ENCODE measurements around the gene PRAMEF4. TPM values are rescaled to one million over a fixed set of nuclear protein-coding genes. Genes with fewer than 3 reads are reported as not detected.
"Not testable (repeated sequence)": the region's sequence is repeated elsewhere in the genome, so short reads cannot be mapped to it uniquely, and the experiment has no call there.

PRAMEF4 gene
- total RNA-seq, 4 donors from 2014 or later: not detected

DNA sequence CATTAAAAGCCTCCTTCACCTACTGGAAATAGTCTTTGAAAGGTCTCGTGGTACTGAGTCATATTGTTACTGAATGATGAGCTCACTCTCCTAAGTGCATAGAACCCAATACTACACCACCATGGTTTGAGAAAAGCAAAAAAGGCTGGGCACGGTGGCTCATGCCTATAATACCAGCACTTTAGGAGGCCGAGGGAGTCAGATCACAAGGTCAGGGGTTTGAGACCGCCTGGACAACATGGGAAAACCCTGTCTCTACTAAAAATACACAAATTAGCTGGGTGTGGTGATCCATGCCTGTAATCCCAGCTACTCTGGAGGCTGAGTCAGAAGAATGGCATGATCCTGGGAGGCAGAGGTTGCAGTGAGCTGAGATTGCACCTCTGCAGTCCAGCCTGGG is 34.2 kb downstream of the PRAMEF4 start:
- DNase-seq: no peak
- intact Hi-C loops (cut with DNase I; ENCODE audit: low total_unique reads) (no loop called here), in situ Hi-C loops (cut with MboI; ENCODE audit: low pct_ligation_motif_present in 1 of 4, low pct_unique_long_range_greater_than_20kb in 1 of 4, low sequenced_read_pairs in 3 of 4) (no loop called here)
- Histone ChIP-seq H3K27me3 (no peaks in the 10 kb centered on the region), H3K36me3 (no peaks in the 10 kb centered on the region), H3K9me3 (no peaks in the 10 kb centered on the region), H3K4me3 (no peak overlapping the region), H3K27ac (no peak overlapping the region), H3K4me1 (no peaks in the 10 kb centered on the region)
- no peak for TF ChIP-seq POLR2AphosphoS5 (IDR thresholded peaks at IDR 0.05)
- no peak for TF ChIP-seq EP300 (IDR thresholded peaks at IDR 0.05; ENCODE audit: low read depth)
- no peak for TF ChIP-seq POLR2A (IDR thresholded peaks at IDR 0.05)
- TF ChIP-seq, protein P1, sequence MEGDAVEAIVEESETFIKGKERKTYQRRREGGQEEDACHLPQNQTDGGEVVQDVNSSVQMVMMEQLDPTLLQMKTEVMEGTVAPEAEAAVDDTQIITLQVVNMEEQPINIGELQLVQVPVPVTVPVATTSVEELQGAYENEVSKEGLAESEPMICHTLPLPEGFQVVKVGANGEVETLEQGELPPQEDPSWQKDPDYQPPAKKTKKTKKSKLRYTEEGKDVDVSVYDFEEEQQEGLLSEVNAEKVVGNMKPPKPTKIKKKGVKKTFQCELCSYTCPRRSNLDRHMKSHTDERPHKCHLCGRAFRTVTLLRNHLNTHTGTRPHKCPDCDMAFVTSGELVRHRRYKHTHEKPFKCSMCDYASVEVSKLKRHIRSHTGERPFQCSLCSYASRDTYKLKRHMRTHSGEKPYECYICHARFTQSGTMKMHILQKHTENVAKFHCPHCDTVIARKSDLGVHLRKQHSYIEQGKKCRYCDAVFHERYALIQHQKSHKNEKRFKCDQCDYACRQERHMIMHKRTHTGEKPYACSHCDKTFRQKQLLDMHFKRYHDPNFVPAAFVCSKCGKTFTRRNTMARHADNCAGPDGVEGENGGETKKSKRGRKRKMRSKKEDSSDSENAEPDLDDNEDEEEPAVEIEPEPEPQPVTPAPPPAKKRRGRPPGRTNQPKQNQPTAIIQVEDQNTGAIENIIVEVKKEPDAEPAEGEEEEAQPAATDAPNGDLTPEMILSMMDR (IDR thresholded peaks at IDR 0.05): no peak
- WGBS, 2 donors (ENCODE audit: low coverage in 1 of 2): 63% methylated on average over 4 of the region's 4 CpGs; no CpG with 5 or more reads in 1 of the 2 donors

DNA sequence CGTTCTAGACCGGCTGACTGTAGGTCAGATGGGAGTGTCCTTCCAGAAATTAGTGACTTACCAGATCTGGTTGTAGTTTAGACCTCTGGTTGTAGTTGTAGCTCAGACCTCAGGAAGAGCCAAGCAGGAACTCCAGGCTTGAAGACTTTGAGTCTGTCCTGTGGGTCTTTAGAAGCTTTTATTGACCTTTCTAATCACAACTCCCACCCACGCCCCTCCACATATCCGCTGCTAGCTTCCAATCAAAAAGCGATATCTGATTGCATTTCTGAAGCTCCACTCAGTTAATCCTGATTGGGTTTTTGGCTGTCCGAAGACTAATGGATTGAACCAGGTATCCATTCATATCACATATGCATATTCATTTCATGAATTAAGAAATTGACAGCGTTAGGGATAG is 37.4 kb downstream of the PRAMEF4 start, which contains the start of gene HNRNPCL1:
Gene HNRNPCL1, minus strand, starts transcription at position 101 of the 400 bp plus-strand sequence. CDS start 431 bp downstream, outside the sequence.
- H3K27ac ChIP-seq; H3K9me3 ChIP-seq; H3K36me3 ChIP-seq; H3K4me3 ChIP-seq; in situ Hi-C loops (cut with MboI; ENCODE audit: low pct_ligation_motif_present in 1 of 4, low pct_unique_long_range_greater_than_20kb in 1 of 4, low sequenced_read_pairs in 3 of 4); H3K4me1 ChIP-seq; DNase-seq; H3K27me3 ChIP-seq; intact Hi-C loops (cut with DNase I; ENCODE audit: low total_unique reads): not testable (repeated sequence)
- 86% methylated on average over 7 of the region's 7 CpGs; no CpG with 5 or more reads in 1 of the 2 donors for WGBS, 2 donors (ENCODE audit: low coverage in 1 of 2)

DNA sequence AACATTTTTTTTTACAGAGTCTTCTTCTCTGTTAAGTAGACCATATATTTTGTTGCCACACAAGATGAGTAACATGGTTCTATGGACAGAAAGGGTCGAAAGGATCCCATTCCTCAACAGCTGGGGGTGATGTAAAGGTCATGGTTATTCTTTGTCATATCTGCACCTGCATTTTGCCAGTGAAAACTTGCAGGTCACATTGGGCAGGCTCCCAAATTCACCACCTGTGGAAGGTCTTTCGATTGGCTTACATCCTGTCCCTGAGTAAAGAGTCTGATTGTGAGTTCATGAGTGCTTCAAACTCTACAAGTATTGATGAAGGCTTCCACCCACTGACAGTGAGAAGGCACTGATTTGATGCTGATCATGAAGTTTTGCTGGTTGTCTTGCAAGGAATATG is 52.8 kb downstream of the PRAMEF4 start:
- DNase-seq; H3K36me3 ChIP-seq; H3K27me3 ChIP-seq; in situ Hi-C loops (cut with MboI; ENCODE audit: low pct_ligation_motif_present in 1 of 4, low pct_unique_long_range_greater_than_20kb in 1 of 4, low sequenced_read_pairs in 3 of 4); H3K4me1 ChIP-seq; H3K9me3 ChIP-seq; H3K4me3 ChIP-seq; intact Hi-C loops (cut with DNase I; ENCODE audit: low total_unique reads); H3K27ac ChIP-seq: not testable (repeated sequence)
- 46% methylated on average over 2 of the region's 2 CpGs; no CpG with 5 or more reads in 1 of the 2 donors for WGBS, 2 donors (ENCODE audit: low coverage in 1 of 2)

DNA sequence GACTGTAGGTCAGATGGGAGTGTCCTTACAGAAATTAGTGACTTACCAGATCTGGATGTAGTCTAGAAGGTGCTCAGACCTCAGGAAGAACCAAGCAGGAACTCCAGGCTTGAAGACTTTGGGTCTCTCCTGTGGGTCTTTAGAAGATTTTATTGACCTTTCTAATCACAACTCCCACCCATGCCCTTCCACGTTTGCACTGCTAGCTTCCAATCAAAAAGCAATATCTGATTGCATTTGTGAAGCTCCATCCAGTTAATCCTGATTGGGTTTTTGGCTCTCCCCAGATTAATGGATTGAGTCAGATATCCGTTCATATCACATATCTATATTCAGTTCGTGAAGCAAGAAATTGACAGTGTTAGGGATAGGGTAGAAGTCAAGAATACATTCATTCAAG is 54.7 kb downstream of the PRAMEF4 start, which contains the start of gene PRAMEF11:
Gene PRAMEF11, minus strand, starts transcription at position 101 of the 400 bp plus-strand sequence. CDS start 2,621 bp downstream, outside the sequence.
- H3K36me3 ChIP-seq; DNase-seq; H3K27me3 ChIP-seq; H3K4me1 ChIP-seq; in situ Hi-C loops (cut with MboI; ENCODE audit: low pct_ligation_motif_present in 1 of 4, low pct_unique_long_range_greater_than_20kb in 1 of 4, low sequenced_read_pairs in 3 of 4); intact Hi-C loops (cut with DNase I; ENCODE audit: low total_unique reads); H3K4me3 ChIP-seq; H3K27ac ChIP-seq; H3K9me3 ChIP-seq: not testable (repeated sequence)
- 50 to 61% methylated on average over 2 to 3 of the region's 3 CpGs for WGBS, 2 donors (ENCODE audit: low coverage in 1 of 2)

Small RNA genes lying within 50 kb of the gene (small RNA-seq; reads per million reads assigned to genes)
- gene RNU6-1072P: 0 reads per million in 4 donors

Other genes starting within 250 kb of the PRAMEF4 start
- gene AADACL4, start 242.1 kb downstream of the PRAMEF4 start, total RNA-seq: not detected
- gene AADACL3, start 170.1 kb downstream of the PRAMEF4 start, total RNA-seq: not detected
- not detected for gene CFAP107, start 140.0 kb downstream of the PRAMEF4 start, total RNA-seq
- not detected for gene PRAMEF12, start 112.5 kb downstream of the PRAMEF4 start, total RNA-seq
- not detected for gene PRAMEF1, start 94.8 kb downstream of the PRAMEF4 start, total RNA-seq
- gene PRAMEF11, start 54.8 kb downstream of the PRAMEF4 start, total RNA-seq: not detected
- gene HNRNPCL1, start 37.5 kb downstream of the PRAMEF4 start, total RNA-seq: not detected
- not detected for gene PRAMEF2, start 29.1 kb downstream of the PRAMEF4 start, total RNA-seq
- gene PRAMEF10, start 12.1 kb upstream of the PRAMEF4 start, total RNA-seq: not detected
- gene PRAMEF7, start 30.4 kb upstream of the PRAMEF4 start, total RNA-seq: not detected
- gene PRAMEF6, start 61.4 kb upstream of the PRAMEF4 start, total RNA-seq: not detected
- not detected for gene PRAMEF27, start 170.4 kb upstream of the PRAMEF4 start, total RNA-seq
- not detected for gene HNRNPCL3, start 174.6 kb upstream of the PRAMEF4 start, total RNA-seq
- not detected for gene PRAMEF25, start 184.6 kb upstream of the PRAMEF4 start, total RNA-seq
- not detected for gene HNRNPCL2, start 230.7 kb upstream of the PRAMEF4 start, total RNA-seq

All from transverse colon (tissue), 4 donors.